PC-9 (cell line): Measurements from ENCODE around the gene KHK. TPM values are rescaled to one million over a fixed set of nuclear protein-coding genes. Genes with fewer than 3 reads are reported as not detected.

Experiments
- BruUV-seq: library from RNA; stranded (reverse); fragments of 400-500 nt; replicated peaks from 2 replicates; lab custom pipeline; 2021; lab: Mats Ljungman, UMichigan
- CTCF ChIA-PET: fragments of 300-600 bp; sonication (Branson Sonifier 250); formaldehyde crosslinking; loops from one replicate; lab custom pipeline; 2022; ENCODE audit warnings: antibody characterized with exemption; lab: Charles Lee
- POLR2A ChIA-PET: fragments of 300-600 bp; sonication (Branson Sonifier 250); formaldehyde crosslinking; loops from one replicate; lab custom pipeline; 2022; ENCODE audit warnings: antibody characterized with exemption; ENCODE audit not compliant: unreplicated experiment; lab: Charles Lee
- DNase-seq, 2 experiments: peaks; one replicate each; pipeline versions ENCODE4 v3.0.0 to v3.0.0-alpha.2; 2015 to 2022; ENCODE audit warnings: mixed read lengths in 1 of 2
- H2AFZ ChIP-seq: fragments of 200-600 bp; sonication (generic); 2 replicates; pipeline ENCODE4 v1.8.1; 2017; ENCODE audit warnings: antibody characterized with exemption
- H3F3A ChIP-seq: fragments of 200-600 bp; sonication (generic); 2 replicates; pipeline ENCODE4 v1.8.1; 2017; ENCODE audit warnings: antibody characterized with exemption, mild to moderate bottlenecking, low read depth; ENCODE audit not compliant: insufficient read depth
- H3K27ac ChIP-seq: fragments of 200-600 bp; sonication (generic); 2 replicates; pipeline ENCODE4 v1.6.1; 2016; ENCODE audit warnings: mixed run types
- H3K27me3 ChIP-seq: fragments of 200-600 bp; sonication (generic); 2 replicates; pipeline ENCODE4 v1.6.1; 2016; ENCODE audit warnings: low read depth, mixed run types; ENCODE audit not compliant: insufficient read depth
- H3K36me3 ChIP-seq: fragments of 200-600 bp; sonication (generic); 2 replicates; pipeline ENCODE4 v1.6.1; 2016; ENCODE audit warnings: low read depth, mixed run types
- H3K4me1 ChIP-seq: fragments of 200-600 bp; sonication (generic); replicated peaks from 2 replicates; pipeline ENCODE4 v1.6.1; 2016; ENCODE audit warnings: mixed run types; ENCODE audit not compliant: insufficient read depth
- H3K4me2 ChIP-seq: fragments of 200-600 bp; sonication (generic); 2 replicates; pipeline ENCODE4 v1.6.1; 2017; ENCODE audit warnings: mixed run types
- H3K4me3 ChIP-seq: fragments of 200-600 bp; sonication (generic); 2 replicates; pipeline ENCODE4 v1.6.1; 2016; ENCODE audit warnings: mixed run types
- H3K79me2 ChIP-seq: fragments of 200-600 bp; sonication (generic); 2 replicates; pipeline ENCODE4 v1.6.1; 2017; ENCODE audit warnings: low read depth, mixed run types
- H3K9me2 ChIP-seq: fragments of 200-600 bp; sonication (generic); 2 replicates; pipeline ENCODE4 v1.8.1; 2017; ENCODE audit warnings: mild to moderate bottlenecking; ENCODE audit not compliant: insufficient read depth
- H3K9me3 ChIP-seq: fragments of 200-600 bp; sonication (generic); 2 replicates; pipeline ENCODE4 v1.8.1; 2016; ENCODE audit warnings: low read depth; ENCODE audit not compliant: insufficient read depth
- H4K20me1 ChIP-seq: fragments of 200-600 bp; sonication (generic); 2 replicates; pipeline ENCODE4 v1.8.1; 2017; ENCODE audit not compliant: insufficient read depth
- CTCF ChIP-seq: fragments of 200-600 bp; sonication (generic); conservative IDR thresholded peaks from 2 replicates; pipeline ENCODE4 v1.6.1; 2017; ENCODE audit warnings: mixed run types, antibody characterized with exemption, mild to moderate bottlenecking, moderate library complexity
- EZH2 ChIP-seq: fragments of 200-600 bp; sonication (generic); IDR thresholded peaks from 2 replicates; pipeline ENCODE4 v1.8.0; 2017; ENCODE audit warnings: antibody characterized with exemption, low read depth
- intact Hi-C: fragments of 100-400 bp; cut with micrococcal nuclease; formaldehyde crosslinking; loops from one replicate; pipeline ENCODE4 v1.10.0; 2022; ENCODE audit not compliant: unreplicated experiment
- total RNA-seq: library from RNA; stranded (reverse); gene quantifications from 2 replicates; pipeline ENCODE4 v1.2.3, GENCODE V29; 2021

KHK gene
- total RNA-seq, 1 experiment from 2014 or later: 4.4 TPM

DNA sequence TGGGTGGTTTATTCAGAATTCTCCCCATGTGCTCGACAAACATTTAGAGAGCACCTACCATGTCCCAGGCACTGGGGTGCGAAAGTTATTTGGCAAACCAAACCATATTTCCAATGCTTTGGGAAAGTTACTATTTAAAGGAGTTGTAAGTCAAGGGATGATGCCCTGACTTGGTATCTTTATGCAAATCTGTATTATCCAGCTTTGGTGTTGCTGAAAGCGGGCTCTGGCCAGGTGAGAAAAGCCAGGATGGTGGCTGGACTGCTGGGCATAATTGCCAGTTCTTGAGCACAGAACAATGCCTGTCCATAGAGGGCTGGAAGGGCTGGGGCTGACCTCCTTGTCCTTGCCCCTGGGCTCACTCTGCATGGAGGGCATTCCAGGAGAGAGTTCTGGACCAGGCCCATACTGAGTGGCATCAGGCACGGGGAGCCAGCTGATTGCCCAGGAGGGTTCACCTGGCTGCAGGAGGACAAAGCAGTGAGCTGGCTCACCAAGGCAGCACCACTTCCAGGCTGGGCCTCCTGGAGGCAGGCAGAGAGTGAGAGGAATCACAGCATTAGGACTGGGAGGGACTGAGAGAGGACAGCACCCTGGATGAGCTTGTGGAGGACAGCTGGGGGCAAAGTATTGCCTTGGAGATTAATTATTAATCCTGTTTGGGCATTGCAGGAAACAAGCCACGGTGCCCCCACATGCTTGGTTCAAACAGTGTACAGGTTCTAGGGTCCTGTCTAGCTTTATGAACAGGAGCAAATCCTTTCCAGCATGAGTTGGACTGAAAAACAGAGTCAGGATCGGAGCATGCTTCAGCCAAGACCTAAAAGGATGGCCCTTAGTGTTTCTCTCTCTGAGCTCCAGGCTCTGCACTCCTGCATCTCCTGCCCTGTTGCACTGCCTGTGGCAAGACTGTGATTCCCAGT, 7.1 kb downstream of the KHK start:
- H2AFZ ChIP-seq: no peak overlapping the region
- H3F3A ChIP-seq: peaks cover 6% of the 10 kb centered on the region; the same call in 1 of the 2 replicates
- H3K27me3 ChIP-seq: no peaks in the 10 kb centered on the region
- no peaks in the 10 kb centered on the region for H3K9me3 ChIP-seq
- H3K9me2 ChIP-seq: no peaks in the 10 kb centered on the region
- POLR2A ChIA-PET: no interaction called here
- no peaks in the 10 kb centered on the region for H3K36me3 ChIP-seq
- H4K20me1 ChIP-seq: no peaks in the 10 kb centered on the region
- no peak overlapping the region for H3K4me3 ChIP-seq
- H3K4me2 ChIP-seq: no peak overlapping the region
- intact Hi-C loops: loop anchor here (2.0 kb wide), 1 partner anchor 187 kb away; no protein-coding TSS in a partner anchor
- no peaks in the 10 kb centered on the region for H3K4me1 ChIP-seq
- CTCF ChIA-PET: no interaction called here
- no TSS peak for BruUV-seq
- DNase-seq: no peak
- H3K79me2 ChIP-seq: no peaks in the 10 kb centered on the region
- H3K27ac ChIP-seq: no peak overlapping the region
- TF ChIP-seq CTCF (no peak), EZH2 (no peak)

- Histone ChIP-seq H3K36me3 (no peaks in the 10 kb centered on the region), H3K4me3 (no peak overlapping the region), H3K27ac (no peak overlapping the region), H3K4me1 (no peaks in the 10 kb centered on the region), H2AFZ (no peak overlapping the region), H3K4me2 (no peak overlapping the region), H3K9me3 (no peaks in the 10 kb centered on the region), H3K27me3 (no peaks in the 10 kb centered on the region), H3F3A (peaks cover 6% of the 10 kb centered on the region; the same call in 1 of the 2 replicates), H4K20me1 (no peaks in the 10 kb centered on the region), H3K79me2 (no peaks in the 10 kb centered on the region), H3K9me2 (no peaks in the 10 kb centered on the region)
- no TSS peak for BruUV-seq
- ChIA-PET CTCF (no interaction called here), POLR2A (no interaction called here)
- no peak for DNase-seq
- intact Hi-C loops: no loop called here
- TF ChIP-seq EZH2 (no peak), CTCF (no peak)
Observed at GRCh38 chr2:27094353-27094984, 7.9 kb downstream of the KHK start.

- H3K27ac ChIP-seq: no peak overlapping the region
- no peaks in the 10 kb centered on the region for H4K20me1 ChIP-seq
- POLR2A ChIA-PET: no interaction called here
- no peak overlapping the region for H3K4me2 ChIP-seq
- BruUV-seq: no TSS peak
- intact Hi-C loops: loop anchor here (5.0 kb wide), 1 partner anchor 277 kb away; the partner anchor contains the start of genes EIF2B4 and SNX17
- H3K27me3 ChIP-seq: no peaks in the 10 kb centered on the region
- H3K9me2 ChIP-seq: no peaks in the 10 kb centered on the region
- no peaks in the 10 kb centered on the region for H3K4me1 ChIP-seq
- H3K36me3 ChIP-seq: no peaks in the 10 kb centered on the region
- H3K9me3 ChIP-seq: no peaks in the 10 kb centered on the region
- no peak overlapping the region for H3K4me3 ChIP-seq
- no peak overlapping the region for H2AFZ ChIP-seq
- H3K79me2 ChIP-seq: no peaks in the 10 kb centered on the region
- TF ChIP-seq EZH2: no peak
- no peak for TF ChIP-seq CTCF
- DNase-seq: no peak
- CTCF ChIA-PET: no interaction called here
- peaks cover 6% of the 10 kb centered on the region; the same call in 1 of the 2 replicates for H3F3A ChIP-seq
Observed at GRCh38 chr2:27095427-27095744, 8.8 kb downstream of the KHK start.
